OCI-LY3 (cell line): Measurements from ENCODE around the gene ESPN.

Source experiments
- H2AFZ ChIP-seq: fragments of 200-600, 300-600 bp; shearing (Covaris generic); 2 replicates; pipeline ENCODE4 v1.6.0; 2014; ENCODE audit warnings: antibody characterized with exemption, low read depth, low read length
- H3K27ac ChIP-seq: fragments of 200-600, 300-600 bp; sonication (generic); 2 replicates; pipeline ENCODE4 v1.5.1; 2014; ENCODE audit warnings: mild to moderate bottlenecking, low read length, moderate library complexity, mixed read lengths
- H3K27me3 ChIP-seq: fragments of 200-600, 300-600 bp; sonication (generic); 2 replicates; pipeline ENCODE4 v1.6.1; 2014; ENCODE audit warnings: low read depth, low read length, mixed read lengths
- H3K36me3 ChIP-seq: fragments of 200-600, 300-600 bp; sonication (generic); replicated peaks from 2 replicates; pipeline ENCODE3; 2014; ENCODE audit warnings: low read depth, low read length, mixed read lengths
- H3K4me1 ChIP-seq: fragments of 300-600, 200-600 bp; sonication (generic); 2 replicates; pipeline ENCODE4 v1.6.1; 2014; ENCODE audit warnings: low read length, mixed read lengths
- H3K4me2 ChIP-seq: fragments of 200-600, 300-600 bp; sonication (generic); 2 replicates; pipeline ENCODE4 v1.6.1; 2014; ENCODE audit warnings: low read length, mixed read lengths
- H3K4me3 ChIP-seq: fragments of 300-600, 200-600 bp; sonication (generic); 2 replicates; pipeline ENCODE4 v1.5.1; 2014; ENCODE audit warnings: antibody characterized with exemption, mild to moderate bottlenecking, low read length, moderate library complexity
- H3K79me2 ChIP-seq: fragments of 300-600, 200-600 bp; shearing (Covaris generic); 2 replicates; pipeline ENCODE4 v1.6.1; 2014; ENCODE audit warnings: mild to moderate bottlenecking, low read length, mixed read lengths
- H3K9ac ChIP-seq: fragments of 300-600, 200-600 bp; shearing (Covaris generic); 2 replicates; pipeline ENCODE4 v1.6.0; 2014; ENCODE audit warnings: mild to moderate bottlenecking, low read length, moderate library complexity
- H3K9me3 ChIP-seq: fragments of 200-600, 300-600 bp; shearing (Covaris generic); 2 replicates; pipeline ENCODE4 v1.6.1; 2014; ENCODE audit warnings: low read length, mixed read lengths; ENCODE audit not compliant: insufficient read depth
- H4K20me1 ChIP-seq: fragments of 200-600, 300-600 bp; sonication (generic); 2 replicates; pipeline ENCODE4 v1.6.1; 2016; ENCODE audit warnings: low read length, mixed read lengths; ENCODE audit not compliant: insufficient read depth
- EZH2phosphoT487 ChIP-seq: fragments of 200-600 bp; shearing (Covaris generic); IDR thresholded peaks from 2 replicates; pipeline ENCODE4 v1.6.1; 2018; ENCODE audit warnings: antibody characterized with exemption, mixed run types, low read depth
- TF ChIP-seq, protein P1 (sequence below): fragments of 200-600, 300-600 bp; sonication (generic); IDR thresholded peaks from 2 replicates; pipeline ENCODE4 v1.5.1; 2014; ENCODE audit warnings: antibody characterized with exemption, low read length, low read depth

ESPN gene

DNA sequence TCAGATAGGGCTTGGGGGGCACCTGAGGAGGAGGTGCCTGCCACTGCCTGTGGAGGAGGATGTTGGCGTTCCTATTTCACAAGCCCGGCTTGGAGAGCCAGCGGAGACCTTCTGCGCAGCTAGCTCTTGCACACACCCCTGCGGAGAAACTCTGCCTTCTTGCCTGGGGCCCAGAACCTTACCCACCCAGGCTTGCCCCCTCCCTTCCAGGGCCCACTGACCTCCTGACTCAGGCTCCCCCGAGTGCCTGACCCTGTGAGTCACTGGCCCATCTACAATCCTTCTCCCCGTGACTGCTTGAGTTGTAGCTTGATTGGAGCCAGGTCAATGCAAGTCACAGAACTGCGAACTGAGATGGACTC lies 8.3 kb upstream of the ESPN start:
- H4K20me1 ChIP-seq = no peaks in the 10 kb centered on the region

DNA sequence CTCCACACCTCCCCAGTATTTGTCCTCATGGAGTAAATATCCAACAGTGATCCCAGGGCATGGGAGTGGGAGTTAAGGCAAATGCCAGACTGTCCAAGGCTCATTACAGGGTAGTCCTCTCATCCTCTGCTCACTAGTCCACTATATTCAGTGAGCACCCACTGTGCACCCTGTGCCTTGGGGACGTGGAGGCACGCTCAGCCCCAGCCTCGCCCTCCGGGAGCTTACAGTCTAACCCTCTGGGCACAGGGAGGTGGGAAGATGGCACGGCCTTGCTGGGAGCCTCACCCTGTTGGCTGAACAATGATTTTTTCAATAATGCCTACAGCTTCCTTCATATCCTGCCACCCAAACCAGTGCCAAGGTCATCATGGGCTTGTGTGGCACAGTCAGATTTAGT lies 7.7 kb upstream of the ESPN start:
- H3K79me2 ChIP-seq = no peaks in the 10 kb centered on the region
- H2AFZ ChIP-seq = no peak overlapping the region
- no peak overlapping the region for H3K4me2 ChIP-seq
- no peak overlapping the region for H3K9ac ChIP-seq
- H3K27ac ChIP-seq = no peak overlapping the region
- H3K36me3 ChIP-seq = no peaks in the 10 kb centered on the region
- H3K9me3 ChIP-seq = no peaks in the 10 kb centered on the region
- no peaks in the 10 kb centered on the region for H4K20me1 ChIP-seq
- peaks cover 5% of the 10 kb centered on the region; the same call in 1 of the 2 replicates for H3K4me1 ChIP-seq
- H3K4me3 ChIP-seq = no peak overlapping the region
- no peak for TF ChIP-seq EZH2phosphoT487
- TF ChIP-seq, protein P1, sequence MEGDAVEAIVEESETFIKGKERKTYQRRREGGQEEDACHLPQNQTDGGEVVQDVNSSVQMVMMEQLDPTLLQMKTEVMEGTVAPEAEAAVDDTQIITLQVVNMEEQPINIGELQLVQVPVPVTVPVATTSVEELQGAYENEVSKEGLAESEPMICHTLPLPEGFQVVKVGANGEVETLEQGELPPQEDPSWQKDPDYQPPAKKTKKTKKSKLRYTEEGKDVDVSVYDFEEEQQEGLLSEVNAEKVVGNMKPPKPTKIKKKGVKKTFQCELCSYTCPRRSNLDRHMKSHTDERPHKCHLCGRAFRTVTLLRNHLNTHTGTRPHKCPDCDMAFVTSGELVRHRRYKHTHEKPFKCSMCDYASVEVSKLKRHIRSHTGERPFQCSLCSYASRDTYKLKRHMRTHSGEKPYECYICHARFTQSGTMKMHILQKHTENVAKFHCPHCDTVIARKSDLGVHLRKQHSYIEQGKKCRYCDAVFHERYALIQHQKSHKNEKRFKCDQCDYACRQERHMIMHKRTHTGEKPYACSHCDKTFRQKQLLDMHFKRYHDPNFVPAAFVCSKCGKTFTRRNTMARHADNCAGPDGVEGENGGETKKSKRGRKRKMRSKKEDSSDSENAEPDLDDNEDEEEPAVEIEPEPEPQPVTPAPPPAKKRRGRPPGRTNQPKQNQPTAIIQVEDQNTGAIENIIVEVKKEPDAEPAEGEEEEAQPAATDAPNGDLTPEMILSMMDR = no peak
- no peaks in the 10 kb centered on the region for H3K27me3 ChIP-seq

More for the DNA sequence above, 8.3 kb upstream of the ESPN start:
- TF ChIP-seq, protein P1 = no peak
- no peak for TF ChIP-seq EZH2phosphoT487
- Histone ChIP-seq H3K36me3 (no peaks in the 10 kb centered on the region), H3K4me3 (no peak overlapping the region), H3K27ac (no peak overlapping the region), H3K4me2 (no peak overlapping the region), H3K79me2 (no peaks in the 10 kb centered on the region), H2AFZ (no peak overlapping the region), H3K27me3 (no peaks in the 10 kb centered on the region), H3K4me1 (peaks cover 5% of the 10 kb centered on the region; the same call in 1 of the 2 replicates), H3K9ac (no peak overlapping the region), H3K9me3 (no peaks in the 10 kb centered on the region)

DNA sequence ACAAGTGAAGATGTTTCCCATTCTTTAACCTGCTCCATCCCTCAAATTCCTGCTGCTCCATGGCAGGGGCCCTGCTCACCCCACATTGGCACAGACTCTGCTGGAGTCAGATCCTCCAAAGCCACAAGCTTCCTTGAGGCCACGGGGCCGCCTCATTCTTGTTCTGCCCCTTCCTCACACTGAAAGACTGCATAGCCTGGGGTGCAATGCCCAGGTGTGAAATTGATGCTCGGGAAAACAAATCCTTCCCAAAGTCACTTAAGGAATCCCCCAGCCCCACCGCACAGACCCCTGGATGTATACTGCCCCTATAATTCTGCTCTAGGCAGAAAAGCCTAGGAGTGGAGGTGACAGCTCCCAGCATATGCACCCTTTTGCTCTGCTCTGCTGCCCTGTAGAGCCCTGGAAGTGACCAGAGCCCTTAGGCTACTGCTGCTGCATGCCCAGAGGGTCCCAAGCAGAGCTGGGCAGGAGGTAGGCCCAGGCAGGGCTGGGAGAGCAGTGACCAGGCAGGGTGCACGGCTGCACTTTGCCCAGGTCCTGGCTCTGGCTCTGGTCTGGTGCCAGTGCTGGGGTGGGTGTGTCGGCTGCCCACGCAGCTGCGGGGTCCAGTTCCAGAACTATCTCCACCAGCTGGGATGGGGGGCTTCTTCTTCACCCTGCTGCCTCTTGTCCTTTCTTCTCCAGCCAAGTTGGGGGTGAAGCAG lies 6.5 kb upstream of the ESPN start:
- H3K79me2 ChIP-seq = no peaks in the 10 kb centered on the region
- H2AFZ ChIP-seq = no peak overlapping the region
- no peaks in the 10 kb centered on the region for H3K36me3 ChIP-seq
- H3K27ac ChIP-seq = no peak overlapping the region
- H3K9me3 ChIP-seq = no peaks in the 10 kb centered on the region
- H3K9ac ChIP-seq = no peak overlapping the region
- TF ChIP-seq, protein P1 = no peak
- no peak for TF ChIP-seq EZH2phosphoT487
- H3K4me2 ChIP-seq = no peak overlapping the region
- no peaks in the 10 kb centered on the region for H3K27me3 ChIP-seq
- H4K20me1 ChIP-seq = no peaks in the 10 kb centered on the region
- H3K4me1 ChIP-seq = peaks cover 5% of the 10 kb centered on the region; the same call in 1 of the 2 replicates
- no peak overlapping the region for H3K4me3 ChIP-seq

DNA sequence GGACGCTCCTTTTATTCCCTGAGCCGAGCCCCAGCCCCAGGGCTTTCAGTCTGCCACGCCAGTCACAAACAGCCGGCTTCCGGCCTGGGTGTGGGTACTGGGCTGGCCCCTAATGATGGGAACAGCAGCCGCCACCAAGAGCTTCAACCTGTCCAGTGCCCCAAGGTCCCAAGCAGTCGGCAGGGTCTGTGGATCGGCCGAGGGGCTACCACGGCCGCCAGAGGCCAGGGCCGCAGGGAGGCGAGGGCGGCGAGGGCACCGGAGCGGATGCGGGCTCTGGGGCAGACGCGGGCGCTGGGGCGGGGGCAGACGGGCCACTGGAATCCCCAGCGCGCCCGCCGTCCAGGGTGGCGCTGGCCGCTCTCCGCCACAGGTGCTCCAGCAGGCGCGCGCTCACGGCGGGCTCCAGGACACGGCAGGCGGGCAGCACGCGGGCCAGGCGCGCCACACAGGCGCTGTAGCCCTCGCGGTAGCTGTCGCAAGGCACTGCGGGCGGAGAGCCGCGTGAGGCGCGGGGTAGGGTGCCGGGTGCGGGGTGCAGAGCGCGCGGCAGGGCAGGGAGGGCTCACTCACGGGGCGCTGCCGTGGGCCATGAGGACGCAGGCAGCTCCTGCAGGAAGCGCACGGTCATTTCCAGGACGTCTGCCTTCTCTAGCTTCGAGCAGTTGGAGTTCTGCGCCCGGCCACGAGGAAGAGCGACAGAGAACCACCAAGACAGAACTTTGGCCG lies 5.7 kb upstream of the ESPN start:
- H4K20me1 ChIP-seq = no peaks in the 10 kb centered on the region
- H3K4me2 ChIP-seq = no peak overlapping the region
- TF ChIP-seq, protein P1 = no peak
- no peak for TF ChIP-seq EZH2phosphoT487
- H3K79me2 ChIP-seq = no peaks in the 10 kb centered on the region
- no peaks in the 10 kb centered on the region for H3K27me3 ChIP-seq
- no peaks in the 10 kb centered on the region for H3K36me3 ChIP-seq
- H3K9me3 ChIP-seq = no peaks in the 10 kb centered on the region
- H3K4me3 ChIP-seq = no peak overlapping the region
- no peak overlapping the region for H2AFZ ChIP-seq
- H3K27ac ChIP-seq = no peak overlapping the region
- no peak overlapping the region for H3K9ac ChIP-seq
- H3K4me1 ChIP-seq = peaks cover 5% of the 10 kb centered on the region; the same call in 1 of the 2 replicates
